ENCODE measurements around the gene RFPL1.
"Not testable (repeated sequence)": the region's sequence is repeated elsewhere in the genome, so short reads cannot be mapped to it uniquely, and the experiment has no call there.

- not testable (repeated sequence) for TF ChIP-seq CTCF (CRISPR knock-in tag; IDR thresholded peaks at IDR 0.05); SATB2 (CRISPR knock-in tag; IDR thresholded peaks at IDR 0.05); ZNF780A (CRISPR knock-in tag; IDR thresholded peaks at IDR 0.05); TBP (CRISPR knock-in tag; IDR thresholded peaks at IDR 0.05); SCMH1 (CRISPR knock-in tag; IDR thresholded peaks at IDR 0.05; ENCODE audit: borderline replicate concordance); EP300 (IDR thresholded peaks at IDR 0.05; ENCODE audit: low read depth in 2 of 2, low read length in 2 of 2); EP300 (CRISPR knock-in tag; IDR thresholded peaks at IDR 0.05; ENCODE audit: borderline replicate concordance); ZNF609 (CRISPR knock-in tag; IDR thresholded peaks at IDR 0.05; ENCODE audit: borderline replicate concordance); ZNF749 (CRISPR knock-in tag; IDR thresholded peaks at IDR 0.05; ENCODE audit: borderline replicate concordance)
These were observed 23.3 kb upstream of the RFPL1 start for GRCh38 chr22:29414951-29415591.
